ENCODE measurements around the gene SPCS3. TPM values are rescaled to one million over a fixed set of nuclear protein-coding genes. Genes with fewer than 3 reads are reported as not detected.
"Not testable (repeated sequence)": the region's sequence is repeated elsewhere in the genome, so short reads cannot be mapped to it uniquely, and the experiment has no call there.

SPCS3 gene
- total RNA-seq, 1 donor from 2014 or later, result 107 TPM

DNA sequence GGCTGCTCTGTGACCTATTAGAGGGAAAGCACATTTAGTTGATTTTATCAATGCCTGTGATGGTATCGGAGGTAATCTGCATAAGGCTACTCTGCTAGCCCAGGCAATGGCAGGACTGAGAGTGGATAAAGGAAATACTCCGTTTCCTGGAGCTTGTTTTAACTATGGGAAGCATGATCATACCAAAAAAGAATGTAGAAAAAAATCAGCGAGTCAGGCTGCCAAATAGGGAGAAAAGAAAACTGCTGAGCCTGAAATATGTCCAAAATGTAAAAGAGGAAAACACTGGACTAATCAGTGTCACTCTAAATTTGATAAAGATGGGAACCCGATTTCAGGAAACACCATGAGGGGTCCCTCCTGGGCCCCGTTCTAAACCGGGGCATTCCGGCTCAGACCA, 25.6 kb downstream of the SPCS3 start:
- not testable (repeated sequence) for DNase-seq (ENCODE audit: low read depth)

DNA sequence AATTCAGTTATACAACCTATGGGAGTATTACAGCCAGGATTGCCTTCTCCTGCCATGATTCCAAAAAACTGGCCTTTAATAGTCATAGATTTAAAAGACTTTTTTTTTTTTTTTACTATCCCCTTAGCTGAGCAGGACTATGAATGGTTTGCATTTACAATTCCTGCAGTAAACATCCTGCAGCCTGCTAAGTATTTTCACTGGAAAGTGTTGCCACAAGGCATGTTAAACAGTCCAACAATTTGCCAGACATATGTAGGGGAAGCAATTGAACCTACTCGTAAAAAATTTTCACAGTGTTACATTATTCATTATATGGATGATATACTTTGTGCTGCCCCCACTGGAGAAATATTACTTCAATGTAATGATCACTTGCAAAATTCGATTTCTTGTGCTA, 27.1 kb downstream of the SPCS3 start:
- not testable (repeated sequence) for DNase-seq (ENCODE audit: low read depth)

GRCh38 chr4:176350671-176351070, 30.9 kb downstream of the SPCS3 start:
- no peak for DNase-seq (ENCODE audit: low read depth)

DNA sequence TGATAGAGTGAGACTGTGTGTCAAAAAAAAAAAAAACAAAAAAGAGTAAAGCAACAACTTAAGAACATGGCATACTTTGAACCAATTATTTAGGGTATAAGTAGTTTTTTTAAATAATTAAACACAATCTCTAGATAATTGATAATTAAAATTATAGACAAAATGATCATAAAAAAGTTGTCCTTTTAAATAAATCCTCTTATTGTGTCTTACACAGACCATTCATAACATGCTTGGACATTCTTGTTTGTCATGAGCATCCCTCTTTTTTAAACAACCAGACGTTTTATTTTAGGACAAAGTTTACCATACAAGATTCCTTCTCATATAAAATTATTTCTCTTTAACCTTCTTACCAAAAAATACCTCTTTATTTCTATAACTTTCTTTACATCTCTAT, 35.1 kb downstream of the SPCS3 start:
- no peak for DNase-seq (ENCODE audit: low read depth)

GRCh38 chr4:176357359-176358082, 37.8 kb downstream of the SPCS3 start:
- DNase-seq (ENCODE audit: low read depth), result no peak

GRCh38 chr4:176358083-176358469, 38.3 kb downstream of the SPCS3 start:
- no peak for DNase-seq (ENCODE audit: low read depth)

- no peak for DNase-seq (ENCODE audit: low read depth)
Measured at GRCh38 chr4:176359590-176359989, 39.8 kb downstream of the SPCS3 start.

GRCh38 chr4:176360446-176360845, 40.7 kb downstream of the SPCS3 start:
- no peak for DNase-seq (ENCODE audit: low read depth)

DNA sequence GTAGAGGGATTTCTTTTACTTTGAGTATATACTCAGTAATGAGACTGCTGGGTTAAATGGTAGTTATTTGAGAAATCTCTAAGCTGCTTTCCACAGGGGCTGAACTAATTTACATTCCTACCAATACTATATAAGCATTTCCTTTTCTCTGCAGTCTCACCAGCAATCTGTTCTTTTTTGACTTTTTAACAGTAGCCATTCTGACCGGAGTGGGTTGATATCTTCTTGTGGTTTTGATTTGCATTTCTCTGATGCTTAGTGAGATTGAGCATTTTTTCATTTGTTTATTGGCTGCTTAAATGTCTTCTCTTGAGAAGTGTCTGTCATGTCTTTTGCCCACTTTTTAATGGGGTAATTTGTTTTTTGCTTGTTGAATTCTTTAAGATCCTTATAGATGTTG, 43.3 kb downstream of the SPCS3 start:
- DNase-seq (ENCODE audit: low read depth), result no peak

DNA sequence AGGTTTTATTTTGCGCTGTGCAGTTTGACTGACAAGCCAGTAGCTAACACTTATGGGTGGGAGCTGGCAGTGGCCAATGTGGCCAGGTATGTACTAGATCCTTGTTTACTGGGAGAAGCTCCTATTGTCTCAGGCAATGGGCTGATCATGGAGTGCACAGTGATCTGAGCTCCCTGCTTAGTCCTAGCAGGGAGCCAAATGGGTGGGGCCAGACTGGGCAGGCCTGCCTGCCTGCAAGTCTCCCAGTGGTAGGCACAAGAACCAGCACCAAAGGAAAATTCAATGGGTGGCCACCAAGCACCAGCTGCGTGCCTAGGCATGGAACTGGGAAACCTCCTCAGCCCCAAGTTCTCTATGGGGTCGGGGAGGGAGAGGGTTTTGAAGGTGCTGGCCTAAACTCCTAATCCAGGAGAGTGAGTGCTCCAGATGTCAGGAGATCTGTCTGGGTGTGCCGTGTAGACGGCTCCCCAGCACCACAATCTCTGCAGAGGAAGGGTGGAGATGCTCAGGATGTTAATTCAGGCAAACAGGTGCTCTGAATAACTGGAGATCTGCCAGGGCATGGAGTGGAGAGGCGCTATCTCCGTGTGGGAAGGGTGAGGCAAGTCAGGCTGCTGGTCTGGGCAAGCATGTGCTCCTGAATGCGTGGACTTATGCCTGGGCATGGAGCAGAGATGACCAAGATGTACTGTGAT, 48.2 kb downstream of the SPCS3 start:
- DNase-seq (ENCODE audit: low read depth), result no peak

DNA sequence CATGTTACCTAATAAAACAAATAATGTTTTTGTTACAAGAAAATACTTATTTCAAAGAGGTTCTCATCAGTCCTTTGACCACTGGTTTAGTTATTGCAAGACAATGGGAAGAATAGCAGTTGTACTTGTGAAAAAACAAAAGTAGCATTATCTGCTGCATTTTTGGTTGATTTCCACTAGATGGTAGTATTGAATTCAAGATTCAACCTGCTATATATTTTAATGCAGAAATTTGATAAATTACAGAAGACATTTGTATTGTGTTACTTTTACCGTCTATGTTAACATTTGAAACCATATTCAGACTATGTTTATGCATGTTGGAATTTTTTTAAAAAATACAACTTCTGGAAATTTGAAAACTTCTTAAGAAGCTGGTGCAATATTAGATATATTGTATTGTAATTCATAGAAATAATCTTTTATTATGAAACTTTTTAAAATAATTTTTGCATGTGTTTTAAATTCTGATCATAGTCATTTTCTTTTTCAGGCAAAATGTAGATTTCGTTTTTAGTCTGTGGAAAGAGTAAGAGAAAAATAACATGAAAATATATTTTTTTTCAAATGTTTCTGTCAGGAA, 56.4 kb downstream of the SPCS3 start:
- peak; percentile 62 for DNase-seq (ENCODE audit: low read depth)

DNA sequence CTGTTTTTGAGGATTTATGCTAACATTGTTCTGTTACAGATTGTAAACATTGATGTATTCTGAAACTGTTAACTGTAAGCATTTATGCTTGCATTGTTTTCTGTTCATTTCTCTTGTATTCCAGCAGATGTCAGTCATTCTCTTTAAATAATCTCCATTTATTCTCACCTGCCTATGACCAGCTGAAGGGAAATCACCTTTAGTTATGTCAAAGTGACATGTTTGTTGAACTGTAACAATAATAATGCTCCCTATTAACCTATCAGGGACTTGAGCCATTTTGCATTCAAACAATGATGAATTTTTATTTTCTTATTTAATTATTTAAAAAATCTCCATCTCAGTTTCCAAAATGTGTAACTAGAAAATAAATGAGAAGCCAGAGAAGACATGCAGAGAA, 58.0 kb downstream of the SPCS3 start:
- peak; percentile 54 for DNase-seq (ENCODE audit: low read depth)

GRCh38 chr4:176380352-176381157, 60.8 kb downstream of the SPCS3 start:
- DNase-seq (ENCODE audit: low read depth), result peak; percentile 33

Other genes with a start within 250 kb of the SPCS3 start
- 0.65 and 1.2 TPM in 2 replicates for gene SPATA4, start 124.4 kb upstream of the SPCS3 start, total RNA-seq
- gene ASB5, start 50.7 kb upstream of the SPCS3 start, total RNA-seq, result 0.50 and 0.69 TPM in 2 replicates

Data from renal cortical epithelial cell (primary cell).